ENCODE results near the gene EMC9.

- TF ChIP-seq POLR2A (IDR thresholded peaks at IDR 0.05; ENCODE audit: extremely low read depth, insufficient read length) (no peak), CTCF (IDR thresholded peaks at IDR 0.05; ENCODE audit: low read depth, low read length) (no peak), MAX (IDR thresholded peaks at IDR 0.05; ENCODE audit: low read depth, low read length) (no peak), MYC (IDR thresholded peaks at IDR 0.05; ENCODE audit: low read depth, low read length) (no peak)
Measured at GRCh38 chr14:24127673-24128072, 13.7 kb downstream of the EMC9 start.

Data from NB4 (cell line).